Breast epithelium (tissue), 4 donors: ENCODE data around the gene UBAC1. TPM values are rescaled to one million over a fixed set of nuclear protein-coding genes. Genes with fewer than 3 reads are reported as not detected.

Source experiments
- DNase-seq, 2 donors: peaks; one replicate each; pipeline ENCODE4 v3.0.0-alpha.2; 2019; ENCODE audit warnings: low spot score in 2 of 2
- H3K27ac ChIP-seq, 2 donors: fragments of 200-600 bp; sonication (generic) in 1 of 2; one replicate each; pipeline ENCODE4 v1.5.1; 2016 to 2019; ENCODE audit warnings: mild to moderate bottlenecking in 1 of 2
- H3K27me3 ChIP-seq, 2 donors: fragments of 200-600 bp; sonication (generic) in 1 of 2; one replicate each; pipeline versions ENCODE4 v1.5.1 to v1.6.0; 2017 to 2019; ENCODE audit warnings: control low read depth in 1 of 2, mild to moderate bottlenecking in 1 of 2
- H3K36me3 ChIP-seq: fragments of 200-600 bp; one replicate; pipeline ENCODE4 v1.5.1; 2019
- H3K4me1 ChIP-seq, 2 donors: fragments of 200-600 bp; sonication (generic); one replicate each; pipeline ENCODE4 v1.5.1; 2016 to 2019; ENCODE audit warnings: control low read depth in 1 of 2
- H3K4me3 ChIP-seq, 3 donors: fragments of 200-600 bp; sonication (generic); 1 replicate in 2 of 3; 2 replicates in 1 of 3; pipeline ENCODE4 v1.5.1; 2016 to 2019; ENCODE audit warnings: mild to moderate bottlenecking in 3 of 3, moderate library complexity in 2 of 3
- H3K9me3 ChIP-seq, 2 donors: fragments of 200-600 bp; sonication (generic) in 1 of 2; one replicate each; pipeline ENCODE4 v1.5.1; 2016 to 2019; ENCODE audit warnings: control low read depth in 1 of 2
- POLR2A ChIP-seq: fragments of 450-650 bp; IDR thresholded peaks from one replicate; pipeline ENCODE4 v1.6.1; 2016; ENCODE audit warnings: antibody characterized with exemption, mild to moderate bottlenecking, moderate library complexity
- POLR2AphosphoS5 ChIP-seq, 3 donors: sonication (generic); formaldehyde crosslinking; IDR thresholded peaks; one replicate each; pipeline ENCODE4 v1.6.1; 2017; ENCODE audit warnings: antibody characterized with exemption in 3 of 3
- intact Hi-C: fragments of 100-400 bp; cut with DNase I; formaldehyde crosslinking; loops from one replicate; pipeline ENCODE4 v1.15.1; 2023; ENCODE audit warnings: low total_unique reads
- total RNA-seq, 3 donors: library from RNA; depleted of rRNA; stranded (reverse); fragments of >200 nt; gene quantifications; one replicate each; pipeline ENCODE4 v1.1.0, GENCODE V29; 2016
- TF ChIP-seq, protein P1 (sequence below), 3 donors: fragments of 450-650 bp; IDR thresholded peaks; one replicate each; pipeline ENCODE4 v1.5.1; 2016 to 2017; ENCODE audit warnings: antibody characterized with exemption in 3 of 3, mild to moderate bottlenecking in 3 of 3, moderate library complexity in 3 of 3

UBAC1 gene
- total RNA-seq, 3 donors from 2014 or later, result 39.2 to 53.0 (median 45.6) TPM

GRCh38 chr9:136007934-136008692, 46.9 kb upstream of the UBAC1 start:
- Histone ChIP-seq H3K9me3 (no peaks in the 10 kb centered on the region), H3K27ac (peak overlapping the region in 1 of 2 donors; percentile 66), H3K4me1 (no peaks in the 10 kb centered on the region), H3K4me3 (no peak overlapping the region), H3K36me3 (no peaks in the 10 kb centered on the region), H3K27me3 (no peaks in the 10 kb centered on the region)
- TF ChIP-seq, protein P1, sequence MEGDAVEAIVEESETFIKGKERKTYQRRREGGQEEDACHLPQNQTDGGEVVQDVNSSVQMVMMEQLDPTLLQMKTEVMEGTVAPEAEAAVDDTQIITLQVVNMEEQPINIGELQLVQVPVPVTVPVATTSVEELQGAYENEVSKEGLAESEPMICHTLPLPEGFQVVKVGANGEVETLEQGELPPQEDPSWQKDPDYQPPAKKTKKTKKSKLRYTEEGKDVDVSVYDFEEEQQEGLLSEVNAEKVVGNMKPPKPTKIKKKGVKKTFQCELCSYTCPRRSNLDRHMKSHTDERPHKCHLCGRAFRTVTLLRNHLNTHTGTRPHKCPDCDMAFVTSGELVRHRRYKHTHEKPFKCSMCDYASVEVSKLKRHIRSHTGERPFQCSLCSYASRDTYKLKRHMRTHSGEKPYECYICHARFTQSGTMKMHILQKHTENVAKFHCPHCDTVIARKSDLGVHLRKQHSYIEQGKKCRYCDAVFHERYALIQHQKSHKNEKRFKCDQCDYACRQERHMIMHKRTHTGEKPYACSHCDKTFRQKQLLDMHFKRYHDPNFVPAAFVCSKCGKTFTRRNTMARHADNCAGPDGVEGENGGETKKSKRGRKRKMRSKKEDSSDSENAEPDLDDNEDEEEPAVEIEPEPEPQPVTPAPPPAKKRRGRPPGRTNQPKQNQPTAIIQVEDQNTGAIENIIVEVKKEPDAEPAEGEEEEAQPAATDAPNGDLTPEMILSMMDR (IDR thresholded peaks at IDR 0.05), result no peak
- no peak for TF ChIP-seq POLR2AphosphoS5 (IDR thresholded peaks at IDR 0.05)
- TF ChIP-seq POLR2A, result no peak
- intact Hi-C loops, result no loop called here
- DNase-seq, result no peak

GRCh38 chr9:136007276-136007933, 46.2 kb upstream of the UBAC1 start:
- no peak for DNase-seq
- no peaks in the 10 kb centered on the region for H3K4me1 ChIP-seq
- H3K36me3 ChIP-seq, result no peaks in the 10 kb centered on the region
- TF ChIP-seq, protein P1 (IDR thresholded peaks at IDR 0.05), result no peak
- TF ChIP-seq POLR2A (no peak), POLR2AphosphoS5 (IDR thresholded peaks at IDR 0.05) (no peak)
- intact Hi-C loops, result no loop called here
- H3K4me3 ChIP-seq, result no peak overlapping the region
- H3K27me3 ChIP-seq, result no peaks in the 10 kb centered on the region
- no peaks in the 10 kb centered on the region for H3K9me3 ChIP-seq
- peak overlapping the region in 1 of 2 donors; percentile 66 for H3K27ac ChIP-seq

GRCh38 chr9:136006169-136006568, 45.0 kb upstream of the UBAC1 start:
- no peaks in the 10 kb centered on the region for H3K27me3 ChIP-seq
- no peak for DNase-seq
- H3K9me3 ChIP-seq, result no peaks in the 10 kb centered on the region
- no peaks in the 10 kb centered on the region for H3K36me3 ChIP-seq
- no peak overlapping the region for H3K4me3 ChIP-seq
- H3K4me1 ChIP-seq, result no peaks in the 10 kb centered on the region
- intact Hi-C loops, result no loop called here
- no peak for TF ChIP-seq POLR2AphosphoS5 (IDR thresholded peaks at IDR 0.05)
- no peak overlapping the region for H3K27ac ChIP-seq

DNA sequence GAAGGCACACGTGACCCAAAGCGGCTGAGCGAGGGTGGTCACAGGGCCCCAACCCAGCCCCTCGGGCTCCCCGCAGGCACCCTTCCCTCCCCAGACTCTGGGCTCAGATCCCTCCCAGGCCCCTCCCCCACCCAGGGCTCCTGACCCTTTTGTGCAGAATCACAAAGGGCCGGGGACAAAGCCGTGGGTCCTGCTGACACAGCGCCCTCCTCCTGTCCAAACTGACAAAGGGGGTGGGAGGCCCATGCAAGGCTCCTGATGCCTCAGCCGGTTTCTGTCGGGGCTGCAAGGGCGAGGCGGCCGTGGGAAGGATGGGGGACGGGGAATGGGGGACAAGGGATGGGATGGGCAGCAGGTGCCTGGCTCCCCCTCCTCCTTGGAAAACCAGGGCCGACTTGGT, 43.5 kb upstream of the UBAC1 start:
- Histone ChIP-seq H3K36me3 (no peaks in the 10 kb centered on the region), H3K27ac (peak overlapping the region in 1 of 2 donors; percentile 7), H3K4me1 (no peaks in the 10 kb centered on the region), H3K27me3 (no peaks in the 10 kb centered on the region), H3K4me3 (no peak overlapping the region), H3K9me3 (no peaks in the 10 kb centered on the region)
- DNase-seq, result no peak
- intact Hi-C loops, result loop anchor here (1.0 kb wide), 1 partner anchor 22 kb away; no protein-coding TSS in a partner anchor
- TF ChIP-seq POLR2A (no peak), POLR2AphosphoS5 (IDR thresholded peaks at IDR 0.05) (no peak)
- TF ChIP-seq, protein P1 (IDR thresholded peaks at IDR 0.05), result no peak

- Histone ChIP-seq H3K4me1 (no peaks in the 10 kb centered on the region), H3K27me3 (no peaks in the 10 kb centered on the region), H3K27ac (peak overlapping the region in 1 of 2 donors; percentile 7), H3K9me3 (no peaks in the 10 kb centered on the region), H3K36me3 (no peaks in the 10 kb centered on the region), H3K4me3 (no peak overlapping the region)
- intact Hi-C loops, result no loop called here
- DNase-seq, result no peak
- no peak for TF ChIP-seq POLR2A
- TF ChIP-seq POLR2AphosphoS5 (IDR thresholded peaks at IDR 0.05), result no peak
- TF ChIP-seq, protein P1 (IDR thresholded peaks at IDR 0.05), result no peak
Observed at GRCh38 chr9:136004219-136004618, 43.0 kb upstream of the UBAC1 start.
